ENCODE results near the gene TBC1D22A.

DNA sequence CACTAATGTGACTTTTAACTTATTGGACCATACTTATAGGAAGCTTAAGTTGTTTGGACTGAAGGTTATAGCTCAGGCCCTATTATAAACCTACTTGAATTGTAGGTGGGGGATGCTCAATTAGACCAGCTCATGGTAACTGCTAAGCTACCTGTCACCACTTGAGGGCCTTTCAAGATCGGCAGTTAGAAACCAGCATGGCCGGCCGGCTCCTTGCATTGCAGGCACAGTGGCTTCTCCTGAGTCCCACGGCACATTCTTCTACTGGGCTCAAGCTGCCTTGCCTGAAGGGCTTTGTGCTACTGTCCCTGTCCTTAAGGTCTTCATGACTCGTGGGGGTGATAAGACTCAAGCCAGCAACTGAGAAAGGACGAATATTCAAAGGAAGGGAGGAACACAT, 70.8 kb downstream of the TBC1D22A start:
- TF ChIP-seq, protein P1, sequence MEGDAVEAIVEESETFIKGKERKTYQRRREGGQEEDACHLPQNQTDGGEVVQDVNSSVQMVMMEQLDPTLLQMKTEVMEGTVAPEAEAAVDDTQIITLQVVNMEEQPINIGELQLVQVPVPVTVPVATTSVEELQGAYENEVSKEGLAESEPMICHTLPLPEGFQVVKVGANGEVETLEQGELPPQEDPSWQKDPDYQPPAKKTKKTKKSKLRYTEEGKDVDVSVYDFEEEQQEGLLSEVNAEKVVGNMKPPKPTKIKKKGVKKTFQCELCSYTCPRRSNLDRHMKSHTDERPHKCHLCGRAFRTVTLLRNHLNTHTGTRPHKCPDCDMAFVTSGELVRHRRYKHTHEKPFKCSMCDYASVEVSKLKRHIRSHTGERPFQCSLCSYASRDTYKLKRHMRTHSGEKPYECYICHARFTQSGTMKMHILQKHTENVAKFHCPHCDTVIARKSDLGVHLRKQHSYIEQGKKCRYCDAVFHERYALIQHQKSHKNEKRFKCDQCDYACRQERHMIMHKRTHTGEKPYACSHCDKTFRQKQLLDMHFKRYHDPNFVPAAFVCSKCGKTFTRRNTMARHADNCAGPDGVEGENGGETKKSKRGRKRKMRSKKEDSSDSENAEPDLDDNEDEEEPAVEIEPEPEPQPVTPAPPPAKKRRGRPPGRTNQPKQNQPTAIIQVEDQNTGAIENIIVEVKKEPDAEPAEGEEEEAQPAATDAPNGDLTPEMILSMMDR (IDR thresholded peaks at IDR 0.05; ENCODE audit: poor library complexity, severe bottlenecking): no peak
- TF ChIP-seq EZH2 (IDR thresholded peaks at IDR 0.05; ENCODE audit: borderline replicate concordance, insufficient read depth, low read length, poor library complexity, severe bottlenecking): no peak
- no peak for TF ChIP-seq POLR2AphosphoS5 (IDR thresholded peaks at IDR 0.05)
- TF ChIP-seq, protein P2, sequence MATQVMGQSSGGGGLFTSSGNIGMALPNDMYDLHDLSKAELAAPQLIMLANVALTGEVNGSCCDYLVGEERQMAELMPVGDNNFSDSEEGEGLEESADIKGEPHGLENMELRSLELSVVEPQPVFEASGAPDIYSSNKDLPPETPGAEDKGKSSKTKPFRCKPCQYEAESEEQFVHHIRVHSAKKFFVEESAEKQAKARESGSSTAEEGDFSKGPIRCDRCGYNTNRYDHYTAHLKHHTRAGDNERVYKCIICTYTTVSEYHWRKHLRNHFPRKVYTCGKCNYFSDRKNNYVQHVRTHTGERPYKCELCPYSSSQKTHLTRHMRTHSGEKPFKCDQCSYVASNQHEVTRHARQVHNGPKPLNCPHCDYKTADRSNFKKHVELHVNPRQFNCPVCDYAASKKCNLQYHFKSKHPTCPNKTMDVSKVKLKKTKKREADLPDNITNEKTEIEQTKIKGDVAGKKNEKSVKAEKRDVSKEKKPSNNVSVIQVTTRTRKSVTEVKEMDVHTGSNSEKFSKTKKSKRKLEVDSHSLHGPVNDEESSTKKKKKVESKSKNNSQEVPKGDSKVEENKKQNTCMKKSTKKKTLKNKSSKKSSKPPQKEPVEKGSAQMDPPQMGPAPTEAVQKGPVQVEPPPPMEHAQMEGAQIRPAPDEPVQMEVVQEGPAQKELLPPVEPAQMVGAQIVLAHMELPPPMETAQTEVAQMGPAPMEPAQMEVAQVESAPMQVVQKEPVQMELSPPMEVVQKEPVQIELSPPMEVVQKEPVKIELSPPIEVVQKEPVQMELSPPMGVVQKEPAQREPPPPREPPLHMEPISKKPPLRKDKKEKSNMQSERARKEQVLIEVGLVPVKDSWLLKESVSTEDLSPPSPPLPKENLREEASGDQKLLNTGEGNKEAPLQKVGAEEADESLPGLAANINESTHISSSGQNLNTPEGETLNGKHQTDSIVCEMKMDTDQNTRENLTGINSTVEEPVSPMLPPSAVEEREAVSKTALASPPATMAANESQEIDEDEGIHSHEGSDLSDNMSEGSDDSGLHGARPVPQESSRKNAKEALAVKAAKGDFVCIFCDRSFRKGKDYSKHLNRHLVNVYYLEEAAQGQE (IDR thresholded peaks at IDR 0.05; ENCODE audit: borderline replicate concordance): no peak
- TF ChIP-seq EP300 (conservative IDR thresholded peaks at IDR 0.05; ENCODE audit: poor library complexity, severe bottlenecking): no peak
- no peak for TF ChIP-seq MXI1 (conservative IDR thresholded peaks at IDR 0.05; ENCODE audit: poor library complexity, severe bottlenecking)
